ENCODE data around the gene ERBIN.

ERBIN gene

GRCh38 chr5:65926893-65927292 lies 518 bp downstream of the ERBIN start:
- no peak for TF ChIP-seq CTCF (IDR thresholded peaks at IDR 0.05; ENCODE audit: insufficient read depth, missing control alignments)
- DNase-seq (ENCODE audit: insufficient read length, low spot score) (no peak), FAIRE-seq (no peak)

- FAIRE-seq (no peak), DNase-seq (ENCODE audit: insufficient read length, low spot score) (no peak)
- TF ChIP-seq CTCF (IDR thresholded peaks at IDR 0.05; ENCODE audit: insufficient read depth, missing control alignments), result no peak
Observed at GRCh38 chr5:65927503-65928321, 1.3 kb downstream of the ERBIN start.

GRCh38 chr5:65928322-65928752 lies 2.0 kb downstream of the ERBIN start:
- FAIRE-seq, result no peak
- DNase-seq (ENCODE audit: insufficient read length, low spot score), result no peak
- TF ChIP-seq CTCF (IDR thresholded peaks at IDR 0.05; ENCODE audit: insufficient read depth, missing control alignments), result no peak

GRCh38 chr5:65928860-65929259 lies 2.5 kb downstream of the ERBIN start:
- FAIRE-seq (no peak), DNase-seq (ENCODE audit: insufficient read length, low spot score) (no peak)
- TF ChIP-seq CTCF (IDR thresholded peaks at IDR 0.05; ENCODE audit: insufficient read depth, missing control alignments), result no peak

GRCh38 chr5:65932676-65933075 lies 6.3 kb downstream of the ERBIN start:
- no peak for DNase-seq (ENCODE audit: insufficient read length, low spot score)
- no peak for TF ChIP-seq CTCF (IDR thresholded peaks at IDR 0.05; ENCODE audit: insufficient read depth, missing control alignments)
- FAIRE-seq, result no peak

- DNase-seq (ENCODE audit: insufficient read length, low spot score), result no peak
- no peak for TF ChIP-seq CTCF (IDR thresholded peaks at IDR 0.05; ENCODE audit: insufficient read depth, missing control alignments)
- FAIRE-seq, result no peak
Observed at GRCh38 chr5:65933295-65933694, 6.9 kb downstream of the ERBIN start.

GRCh38 chr5:65938256-65938655 lies 11.9 kb downstream of the ERBIN start:
- no peak for TF ChIP-seq CTCF (IDR thresholded peaks at IDR 0.05; ENCODE audit: insufficient read depth, missing control alignments)
- no peak for DNase-seq (ENCODE audit: insufficient read length, low spot score)
- FAIRE-seq, result no peak

Measured in D721Med (cell line).